ENCODE measurements around the gene MLYCD. TPM values are rescaled to one million over a fixed set of nuclear protein-coding genes. Genes with fewer than 3 reads are reported as not detected.

Gene MLYCD
- total and polyA plus RNA-seq, 2 experiments from 2014 or later = 3.2 to 7.2 TPM

DNA sequence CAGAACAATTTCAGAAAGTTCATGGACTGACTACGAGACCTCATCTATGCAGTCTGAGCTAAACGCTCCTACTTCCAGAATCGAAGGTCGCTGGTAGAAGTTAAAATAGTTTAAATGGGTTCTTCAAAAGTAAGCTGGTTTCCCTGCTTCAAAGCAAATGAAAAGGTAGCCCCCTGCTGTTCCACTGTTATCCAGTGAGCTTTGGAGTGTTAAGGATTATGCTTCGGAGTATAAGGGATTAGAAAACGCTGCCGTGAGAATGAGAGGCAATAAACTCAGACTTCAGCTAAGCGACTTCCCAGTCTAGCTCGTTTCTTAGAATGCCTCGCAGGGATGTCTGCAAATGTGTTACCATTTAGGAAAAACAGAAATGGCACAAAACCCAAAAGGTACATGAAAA is 12.4 kb downstream of the MLYCD start (continued):
- TF ChIP-seq, protein P1, sequence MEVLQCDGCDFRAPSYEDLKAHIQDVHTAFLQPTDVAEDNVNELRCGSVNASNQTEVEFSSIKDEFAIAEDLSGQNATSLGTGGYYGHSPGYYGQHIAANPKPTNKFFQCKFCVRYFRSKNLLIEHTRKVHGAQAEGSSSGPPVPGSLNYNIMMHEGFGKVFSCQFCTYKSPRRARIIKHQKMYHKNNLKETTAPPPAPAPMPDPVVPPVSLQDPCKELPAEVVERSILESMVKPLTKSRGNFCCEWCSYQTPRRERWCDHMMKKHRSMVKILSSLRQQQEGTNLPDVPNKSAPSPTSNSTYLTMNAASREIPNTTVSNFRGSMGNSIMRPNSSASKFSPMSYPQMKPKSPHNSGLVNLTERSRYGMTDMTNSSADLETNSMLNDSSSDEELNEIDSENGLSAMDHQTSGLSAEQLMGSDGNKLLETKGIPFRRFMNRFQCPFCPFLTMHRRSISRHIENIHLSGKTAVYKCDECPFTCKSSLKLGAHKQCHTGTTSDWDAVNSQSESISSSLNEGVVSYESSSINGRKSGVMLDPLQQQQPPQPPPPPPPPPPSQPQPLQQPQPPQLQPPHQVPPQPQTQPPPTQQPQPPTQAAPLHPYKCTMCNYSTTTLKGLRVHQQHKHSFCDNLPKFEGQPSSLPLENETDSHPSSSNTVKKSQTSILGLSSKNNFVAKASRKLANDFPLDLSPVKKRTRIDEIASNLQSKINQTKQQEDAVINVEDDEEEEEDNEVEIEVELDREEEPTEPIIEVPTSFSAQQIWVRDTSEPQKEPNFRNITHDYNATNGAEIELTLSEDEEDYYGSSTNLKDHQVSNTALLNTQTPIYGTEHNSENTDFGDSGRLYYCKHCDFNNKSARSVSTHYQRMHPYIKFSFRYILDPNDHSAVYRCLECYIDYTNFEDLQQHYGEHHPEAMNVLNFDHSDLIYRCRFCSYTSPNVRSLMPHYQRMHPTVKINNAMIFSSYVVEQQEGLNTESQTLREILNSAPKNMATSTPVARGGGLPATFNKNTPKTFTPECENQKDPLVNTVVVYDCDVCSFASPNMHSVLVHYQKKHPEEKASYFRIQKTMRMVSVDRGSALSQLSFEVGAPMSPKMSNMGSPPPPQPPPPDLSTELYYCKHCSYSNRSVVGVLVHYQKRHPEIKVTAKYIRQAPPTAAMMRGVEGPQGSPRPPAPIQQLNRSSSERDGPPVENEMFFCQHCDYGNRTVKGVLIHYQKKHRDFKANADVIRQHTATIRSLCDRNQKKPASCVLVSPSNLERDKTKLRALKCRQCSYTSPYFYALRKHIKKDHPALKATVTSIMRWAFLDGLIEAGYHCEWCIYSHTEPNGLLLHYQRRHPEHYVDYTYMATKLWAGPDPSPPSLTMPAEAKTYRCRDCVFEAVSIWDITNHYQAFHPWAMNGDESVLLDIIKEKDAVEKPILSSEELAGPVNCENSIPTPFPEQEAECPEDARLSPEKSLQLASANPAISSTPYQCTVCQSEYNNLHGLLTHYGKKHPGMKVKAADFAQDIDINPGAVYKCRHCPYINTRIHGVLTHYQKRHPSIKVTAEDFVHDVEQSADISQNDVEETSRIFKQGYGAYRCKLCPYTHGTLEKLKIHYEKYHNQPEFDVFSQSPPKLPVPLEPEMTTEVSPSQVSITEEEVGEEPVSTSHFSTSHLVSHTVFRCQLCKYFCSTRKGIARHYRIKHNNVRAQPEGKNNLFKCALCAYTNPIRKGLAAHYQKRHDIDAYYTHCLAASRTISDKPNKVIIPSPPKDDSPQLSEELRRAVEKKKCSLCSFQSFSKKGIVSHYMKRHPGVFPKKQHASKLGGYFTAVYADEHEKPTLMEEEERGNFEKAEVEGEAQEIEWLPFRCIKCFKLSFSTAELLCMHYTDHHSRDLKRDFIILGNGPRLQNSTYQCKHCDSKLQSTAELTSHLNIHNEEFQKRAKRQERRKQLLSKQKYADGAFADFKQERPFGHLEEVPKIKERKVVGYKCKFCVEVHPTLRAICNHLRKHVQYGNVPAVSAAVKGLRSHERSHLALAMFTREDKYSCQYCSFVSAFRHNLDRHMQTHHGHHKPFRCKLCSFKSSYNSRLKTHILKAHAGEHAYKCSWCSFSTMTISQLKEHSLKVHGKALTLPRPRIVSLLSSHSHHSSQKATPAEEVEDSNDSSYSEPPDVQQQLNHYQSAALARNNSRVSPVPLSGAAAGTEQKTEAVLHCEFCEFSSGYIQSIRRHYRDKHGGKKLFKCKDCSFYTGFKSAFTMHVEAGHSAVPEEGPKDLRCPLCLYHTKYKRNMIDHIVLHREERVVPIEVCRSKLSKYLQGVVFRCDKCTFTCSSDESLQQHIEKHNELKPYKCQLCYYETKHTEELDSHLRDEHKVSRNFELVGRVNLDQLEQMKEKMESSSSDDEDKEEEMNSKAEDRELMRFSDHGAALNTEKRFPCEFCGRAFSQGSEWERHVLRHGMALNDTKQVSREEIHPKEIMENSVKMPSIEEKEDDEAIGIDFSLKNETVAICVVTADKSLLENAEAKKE (CRISPR knock-in tag; IDR thresholded peaks at IDR 0.05) = no peak
- no peak for TF ChIP-seq JUNB (IDR thresholded peaks at IDR 0.05; ENCODE audit: unreplicated experiment)
- TF ChIP-seq, protein P2, sequence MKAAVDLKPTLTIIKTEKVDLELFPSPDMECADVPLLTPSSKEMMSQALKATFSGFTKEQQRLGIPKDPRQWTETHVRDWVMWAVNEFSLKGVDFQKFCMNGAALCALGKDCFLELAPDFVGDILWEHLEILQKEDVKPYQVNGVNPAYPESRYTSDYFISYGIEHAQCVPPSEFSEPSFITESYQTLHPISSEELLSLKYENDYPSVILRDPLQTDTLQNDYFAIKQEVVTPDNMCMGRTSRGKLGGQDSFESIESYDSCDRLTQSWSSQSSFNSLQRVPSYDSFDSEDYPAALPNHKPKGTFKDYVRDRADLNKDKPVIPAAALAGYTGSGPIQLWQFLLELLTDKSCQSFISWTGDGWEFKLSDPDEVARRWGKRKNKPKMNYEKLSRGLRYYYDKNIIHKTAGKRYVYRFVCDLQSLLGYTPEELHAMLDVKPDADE (IDR thresholded peaks at IDR 0.05) = no peak
- TF ChIP-seq EZH2 (IDR thresholded peaks at IDR 0.05; ENCODE audit: low read depth, unreplicated experiment) = no peak

DNA sequence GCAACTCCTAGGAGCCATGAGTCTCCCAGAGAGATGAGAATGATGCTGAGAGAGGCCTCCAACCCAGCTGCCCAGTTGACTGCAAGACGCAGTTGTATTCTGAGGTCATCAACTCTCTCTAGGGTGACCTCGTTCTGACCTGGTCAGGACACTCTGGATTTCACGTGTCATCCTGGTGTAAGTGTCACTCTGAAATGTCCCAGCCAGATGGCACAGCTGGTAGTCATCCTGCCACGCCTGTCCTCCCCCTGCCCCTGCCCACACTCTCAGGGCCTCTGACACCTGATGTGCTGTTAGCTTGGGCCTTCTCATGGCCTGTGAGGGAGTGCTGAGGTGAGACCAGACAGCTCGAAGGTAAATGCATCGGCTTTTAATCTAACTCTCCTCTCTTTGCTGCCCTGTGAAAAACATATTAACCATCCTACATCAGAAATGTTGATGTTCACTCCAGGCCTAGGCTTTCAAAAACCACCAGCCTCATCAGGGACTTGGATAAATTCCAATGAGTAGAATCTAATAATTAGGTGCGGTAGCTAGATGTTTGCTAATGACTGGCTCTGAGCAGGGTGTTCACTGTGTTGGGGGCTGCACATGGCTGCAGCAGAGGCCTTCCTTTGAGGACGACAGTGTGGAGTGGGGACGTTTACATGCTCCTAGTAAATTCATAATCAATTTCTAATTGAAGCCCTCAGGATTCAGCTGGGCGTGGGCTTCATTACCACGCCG is 13.8 kb downstream of the MLYCD start:
- H3K9me3 Mint-ChIP-seq = peaks cover 8% of the 10 kb centered on the region; the same call in 2 of the 3 replicates
- Histone ChIP-seq H3K4me3 (no peak overlapping the region), H3K27me3 (ENCODE audit: insufficient read depth) (no peaks in the 10 kb centered on the region), H3F3A (replicated peaks; ENCODE audit: low read depth) (no peaks in the 10 kb centered on the region), H3K9me2 (ENCODE audit: insufficient read depth) (no peaks in the 10 kb centered on the region), H4K20me1 (replicated peaks; ENCODE audit: insufficient read depth) (peaks cover 4% of the 10 kb centered on the region; the same call in 1 of the 2 replicates), H3K4me2 (no peak overlapping the region), H2AFZ (no peak overlapping the region), H3K36me3 (ENCODE audit: insufficient read depth) (peaks cover 10% of the 10 kb centered on the region; the same call in 1 of the 2 replicates), H3K27ac (ENCODE audit: low read depth) (no peak overlapping the region), H3K79me2 (replicated peaks; ENCODE audit: insufficient read depth) (0 out of 2 replicates have a peak, but pooled peaks cover 3% of the 10 kb centered on the region), H3K4me1 (ENCODE audit: insufficient read depth) (peaks cover 9% of the 10 kb centered on the region; the same call in 1 of the 2 replicates)
- no peak for TF ChIP-seq POLR2AphosphoS5 (IDR thresholded peaks at IDR 0.05; ENCODE audit: low read depth)
- TF ChIP-seq ZNF114 (CRISPR knock-in tag; IDR thresholded peaks at IDR 0.05) = no peak
- TF ChIP-seq CREB1 (CRISPR knock-in tag; IDR thresholded peaks at IDR 0.05; ENCODE audit: low read depth) = no peak
- TF ChIP-seq, protein P1 (CRISPR knock-in tag; IDR thresholded peaks at IDR 0.05) = no peak
- no peak for TF ChIP-seq STAT1 (IDR thresholded peaks at IDR 0.05; ENCODE audit: unreplicated experiment)
- H3K27ac Mint-ChIP-seq = no peak overlapping the region
- H3K4me3 Mint-ChIP-seq = no peak overlapping the region
- ATAC-seq = no peak
- H3K36me3 Mint-ChIP-seq (ENCODE audit: low read depth) = peaks cover 75% of the 10 kb centered on the region
- H3K27me3 Mint-ChIP-seq (ENCODE audit: insufficient read depth, low read depth, poor library complexity) = peaks cover 7% of the 10 kb centered on the region
- no peak for DNase-seq (ENCODE audit: low spot score)
- peaks cover 11% of the 10 kb centered on the region for H3K4me1 Mint-ChIP-seq

Data from GM23338 (cell line).